Thyroid gland (tissue), 4 donors: ENCODE data around the gene WDR4. TPM values are rescaled to one million over a fixed set of nuclear protein-coding genes. Genes with fewer than 3 reads are reported as not detected.
A peak's percentile ranks its signal among the peaks of the same experiment; 100 is the strongest.

Experiments
- DNase-seq, 2 donors: peaks; one replicate each; pipeline ENCODE4 v3.0.0-alpha.2; 2019
- H3K27ac ChIP-seq, 3 donors: fragments of 200-600 bp; sonication (generic); 1 replicate in 2 of 3; 2 replicates in 1 of 3; pipeline ENCODE4 v1.5.1; 2016 to 2019; ENCODE audit warnings: mild to moderate bottlenecking in 1 of 3, moderate library complexity in 1 of 3
- H3K27me3 ChIP-seq: fragments of 200-600 bp; sonication (generic); one replicate; pipeline ENCODE4 v1.5.1; 2019
- H3K36me3 ChIP-seq, 2 donors: fragments of 200-600 bp; sonication (generic); one replicate each; pipeline ENCODE4 v1.5.1; 2016 to 2019
- H3K4me1 ChIP-seq, 2 donors: fragments of 200-600 bp; sonication (generic); one replicate each; pipeline ENCODE4 v1.5.1; 2017 to 2019
- H3K4me3 ChIP-seq, 3 donors: fragments of 200-600 bp; sonication (generic); replicated peaks in 1 of 3; 1 replicate in 2 of 3; 2 replicates in 1 of 3; pipeline ENCODE4 v1.5.1; 2016; ENCODE audit warnings: mild to moderate bottlenecking in 1 of 3
- H3K9me3 ChIP-seq: fragments of 200-600 bp; sonication (generic); one replicate; pipeline ENCODE4 v1.5.1; 2017
- POLR2A ChIP-seq, 2 donors: fragments of 450-650 bp; IDR thresholded peaks; one replicate each; pipeline ENCODE4 v1.6.1; 2017; ENCODE audit warnings: antibody characterized with exemption in 2 of 2, mild to moderate bottlenecking in 2 of 2, moderate library complexity in 1 of 2
- WGBS, 2 donors: methylation state at CpG; one replicate each; pipeline ENCODE4 v1.1.5; 2017; 5-methylcytosine and 5-hydroxymethylcytosine counted together
- intact Hi-C: fragments of 100-400 bp; cut with DNase I; formaldehyde crosslinking; loops from one replicate; pipeline ENCODE4 v1.15.1; 2023
- total RNA-seq, 4 donors: library from RNA; depleted of rRNA; stranded (reverse); fragments of >200 nt; gene quantifications; one replicate each; pipeline ENCODE4 v1.2.3, GENCODE V29; 2016
- TF ChIP-seq, protein P1 (sequence below), 6 experiments: fragments of 200-600 bp in 3 of 6; fragments of 450-650 bp in 3 of 6; sonication (generic) in 3 of 6; IDR thresholded peaks; one replicate each; pipeline ENCODE4 v1.5.1; 2016 to 2019; ENCODE audit warnings: antibody characterized with exemption in 6 of 6, mild to moderate bottlenecking in 2 of 6, inconsistent platforms in 1 of 6, moderate library complexity in 1 of 6

The WDR4 gene
- total RNA-seq, 4 donors from 2014 or later: 8.1 to 13.2 (median 10.9) TPM

DNA sequence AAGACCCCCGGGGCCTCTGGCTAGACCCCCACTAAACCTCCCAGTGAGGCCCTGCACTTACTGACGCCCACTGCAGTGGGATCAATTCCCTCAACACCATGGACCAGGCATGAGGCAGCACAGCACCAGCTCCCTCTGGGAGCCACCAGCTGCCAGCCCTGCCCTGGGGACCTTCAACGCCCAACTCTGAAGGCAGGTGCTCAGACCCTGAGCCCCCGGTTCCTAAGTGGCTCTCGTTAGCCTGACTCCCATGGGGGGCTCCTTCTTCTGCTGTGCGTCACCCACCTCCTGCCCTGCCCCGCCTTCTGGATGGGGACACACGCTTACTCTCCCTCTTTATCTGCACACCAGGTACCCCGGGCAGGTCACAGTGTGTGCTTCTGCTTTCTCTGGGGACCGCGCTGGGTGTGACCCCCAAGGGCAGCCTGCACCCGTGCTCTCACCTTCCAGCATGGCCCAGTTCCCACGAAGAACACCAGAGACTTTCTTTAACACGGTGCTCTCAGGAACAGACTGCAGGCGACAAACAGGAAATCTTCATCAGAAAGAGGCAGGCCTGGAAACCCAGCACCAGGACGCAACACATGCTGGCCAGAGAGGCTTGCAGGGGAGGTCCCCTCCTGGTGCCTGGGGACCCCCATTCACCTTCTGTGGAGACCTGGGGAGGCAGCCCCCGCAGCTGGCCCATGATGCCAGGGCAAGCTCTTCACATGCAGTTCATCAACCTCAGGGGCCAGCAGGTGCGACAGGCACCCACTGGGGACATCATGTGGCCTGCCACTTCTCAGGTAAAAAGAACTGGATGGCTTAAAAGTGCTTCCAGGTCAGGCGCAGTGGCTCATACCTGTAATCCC lies 27.3 kb downstream of the WDR4 start:
- peaks cover 16 to 17% of the 10 kb centered on the region in 2 donors for H3K4me1 ChIP-seq
- peaks cover 37 to 54% of the 10 kb centered on the region in 2 donors for H3K36me3 ChIP-seq
- DNase-seq: no peak
- intact Hi-C loops: no loop called here
- H3K9me3 ChIP-seq: no peaks in the 10 kb centered on the region
- H3K4me3 ChIP-seq: no peak overlapping the region
- no peak overlapping the region for H3K27ac ChIP-seq
- H3K27me3 ChIP-seq: no peaks in the 10 kb centered on the region
- no peak for TF ChIP-seq POLR2A (IDR thresholded peaks at IDR 0.05)
- TF ChIP-seq, protein P1, sequence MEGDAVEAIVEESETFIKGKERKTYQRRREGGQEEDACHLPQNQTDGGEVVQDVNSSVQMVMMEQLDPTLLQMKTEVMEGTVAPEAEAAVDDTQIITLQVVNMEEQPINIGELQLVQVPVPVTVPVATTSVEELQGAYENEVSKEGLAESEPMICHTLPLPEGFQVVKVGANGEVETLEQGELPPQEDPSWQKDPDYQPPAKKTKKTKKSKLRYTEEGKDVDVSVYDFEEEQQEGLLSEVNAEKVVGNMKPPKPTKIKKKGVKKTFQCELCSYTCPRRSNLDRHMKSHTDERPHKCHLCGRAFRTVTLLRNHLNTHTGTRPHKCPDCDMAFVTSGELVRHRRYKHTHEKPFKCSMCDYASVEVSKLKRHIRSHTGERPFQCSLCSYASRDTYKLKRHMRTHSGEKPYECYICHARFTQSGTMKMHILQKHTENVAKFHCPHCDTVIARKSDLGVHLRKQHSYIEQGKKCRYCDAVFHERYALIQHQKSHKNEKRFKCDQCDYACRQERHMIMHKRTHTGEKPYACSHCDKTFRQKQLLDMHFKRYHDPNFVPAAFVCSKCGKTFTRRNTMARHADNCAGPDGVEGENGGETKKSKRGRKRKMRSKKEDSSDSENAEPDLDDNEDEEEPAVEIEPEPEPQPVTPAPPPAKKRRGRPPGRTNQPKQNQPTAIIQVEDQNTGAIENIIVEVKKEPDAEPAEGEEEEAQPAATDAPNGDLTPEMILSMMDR (IDR thresholded peaks at IDR 0.05): no peak
- WGBS, 2 donors: 92 to 99% methylated on average over 13 to 16 of the region's 19 CpGs

- intact Hi-C loops: no loop called here
- H3K36me3 ChIP-seq: peaks cover 37 to 51% of the 10 kb centered on the region in 2 donors
- DNase-seq: no peak
- WGBS, 2 donors: 75 to 82% methylated on average over 10 of the region's 21 CpGs
- H3K9me3 ChIP-seq: no peaks in the 10 kb centered on the region
- no peak overlapping the region for H3K27ac ChIP-seq
- TF ChIP-seq, protein P1 (IDR thresholded peaks at IDR 0.05): peak in 1 of 6 experiments; percentile 8
- no peak for TF ChIP-seq POLR2A (IDR thresholded peaks at IDR 0.05)
- no peak overlapping the region for H3K4me3 ChIP-seq
- peaks cover 12 to 13% of the 10 kb centered on the region in 2 donors for H3K4me1 ChIP-seq
- no peaks in the 10 kb centered on the region for H3K27me3 ChIP-seq
These were observed 28.4 kb downstream of the WDR4 start for GRCh38 chr21:42850866-42851391.

- no peak for TF ChIP-seq POLR2A (IDR thresholded peaks at IDR 0.05)
- TF ChIP-seq, protein P1 (IDR thresholded peaks at IDR 0.05): no peak
- H3K9me3 ChIP-seq: no peaks in the 10 kb centered on the region
- no peak overlapping the region for H3K27ac ChIP-seq
- no peak overlapping the region for H3K4me3 ChIP-seq
- H3K4me1 ChIP-seq: peaks cover 9 to 10% of the 10 kb centered on the region in 2 donors
- intact Hi-C loops: no loop called here
- H3K36me3 ChIP-seq: peaks cover 37 to 51% of the 10 kb centered on the region in 2 donors
- 90% methylated on average over 9 of the region's 10 CpGs; no CpG with 5 or more reads in 1 of the 2 donors for WGBS, 2 donors
- DNase-seq: no peak
- no peaks in the 10 kb centered on the region for H3K27me3 ChIP-seq
These were observed 28.9 kb downstream of the WDR4 start for GRCh38 chr21:42850463-42850862.

- H3K27ac ChIP-seq: no peak overlapping the region
- H3K4me3 ChIP-seq: no peak overlapping the region
- no peaks in the 10 kb centered on the region for H3K9me3 ChIP-seq
- H3K36me3 ChIP-seq: peaks cover 37 to 49% of the 10 kb centered on the region in 2 donors
- TF ChIP-seq, protein P1 (IDR thresholded peaks at IDR 0.05): no peak
- TF ChIP-seq POLR2A (IDR thresholded peaks at IDR 0.05): no peak
- intact Hi-C loops: loop anchor here (10.0 kb wide), 1 partner anchor 55 kb away; no protein-coding TSS in a partner anchor
- peaks cover 8 to 10% of the 10 kb centered on the region in 2 donors for H3K4me1 ChIP-seq
- DNase-seq: no peak
- WGBS, 2 donors: 91 to 96% methylated on average over 21 to 26 of the region's 29 CpGs
- H3K27me3 ChIP-seq: no peaks in the 10 kb centered on the region
These were observed 29.5 kb downstream of the WDR4 start for GRCh38 chr21:42849759-42850412.
